HG02970 (cell line): ENCODE data around the gene MYO9A.

ENCODE experiments used
- ATAC-seq: cut with Tn5 transposase; IDR thresholded peaks from one replicate; pipeline ENCODE4 v1.9.1; 2021; ENCODE audit warnings: mild to moderate bottlenecking, moderate library complexity, moderate number of reproducible peaks; ENCODE audit not compliant: unreplicated experiment, low FRiP score

MYO9A gene

GRCh38 chr15:71798641-71799040 lies 319.3 kb downstream of the MYO9A start:
- no peak for ATAC-seq

GRCh38 chr15:71792521-71792920 lies 325.4 kb downstream of the MYO9A start:
- ATAC-seq: no peak

GRCh38 chr15:71791975-71792374 lies 326.0 kb downstream of the MYO9A start:
- ATAC-seq: no peak

GRCh38 chr15:71790081-71790480 lies 327.9 kb downstream of the MYO9A start:
- ATAC-seq: no peak

- no peak for ATAC-seq
Measured at GRCh38 chr15:71789616-71790015, 328.3 kb downstream of the MYO9A start.

- ATAC-seq: no peak
Measured at GRCh38 chr15:71788646-71789579, 329.0 kb downstream of the MYO9A start.

- no peak for ATAC-seq
Measured at GRCh38 chr15:71786673-71787072, 331.3 kb downstream of the MYO9A start.

- no peak for ATAC-seq
Measured at GRCh38 chr15:71785996-71786395, 332.0 kb downstream of the MYO9A start.

GRCh38 chr15:71784719-71785118 lies 333.2 kb downstream of the MYO9A start:
- ATAC-seq: no peak

- ATAC-seq: no peak
Measured at GRCh38 chr15:71782422-71783165, 335.4 kb downstream of the MYO9A start.

- ATAC-seq: no peak
Measured at GRCh38 chr15:71781965-71782265, 336.0 kb downstream of the MYO9A start.

GRCh38 chr15:71781179-71781964 lies 336.6 kb downstream of the MYO9A start:
- ATAC-seq: no peak

GRCh38 chr15:71780115-71780976 lies 337.6 kb downstream of the MYO9A start:
- no peak for ATAC-seq

- ATAC-seq: no peak
Measured at GRCh38 chr15:71779073-71779797, 338.7 kb downstream of the MYO9A start.

- ATAC-seq: no peak
Measured at GRCh38 chr15:71777216-71777943, 340.6 kb downstream of the MYO9A start.

- ATAC-seq: no peak
Measured at GRCh38 chr15:71776304-71776703, 341.6 kb downstream of the MYO9A start.

GRCh38 chr15:71775856-71776255 lies 342.1 kb downstream of the MYO9A start:
- no peak for ATAC-seq

GRCh38 chr15:71773206-71773859 lies 344.6 kb downstream of the MYO9A start:
- no peak for ATAC-seq
